Gastrocnemius medialis (tissue), 4 donors: ENCODE data around the gene ADAR.

Source experiments
- CTCF ChIP-seq, 5 experiments: fragments of 450-650 bp in 3 of 5; fragments of 200-600 bp in 2 of 5; sonication (generic) in 2 of 5; IDR thresholded peaks in 4 of 5; conservative IDR thresholded peaks in 1 of 5; 1 replicate in 4 of 5; 2 replicates in 1 of 5; pipeline ENCODE4 v1.5.1; 2016 to 2019; ENCODE audit warnings: antibody characterized with exemption in 5 of 5, mild to moderate bottlenecking in 3 of 5, moderate library complexity in 3 of 5
- POLR2A ChIP-seq, 2 donors: fragments of 450-650 bp; IDR thresholded peaks; one replicate each; pipeline ENCODE4 v1.6.1; 2017; ENCODE audit warnings: antibody characterized with exemption in 2 of 2, mild to moderate bottlenecking in 2 of 2, moderate library complexity in 2 of 2

DNA sequence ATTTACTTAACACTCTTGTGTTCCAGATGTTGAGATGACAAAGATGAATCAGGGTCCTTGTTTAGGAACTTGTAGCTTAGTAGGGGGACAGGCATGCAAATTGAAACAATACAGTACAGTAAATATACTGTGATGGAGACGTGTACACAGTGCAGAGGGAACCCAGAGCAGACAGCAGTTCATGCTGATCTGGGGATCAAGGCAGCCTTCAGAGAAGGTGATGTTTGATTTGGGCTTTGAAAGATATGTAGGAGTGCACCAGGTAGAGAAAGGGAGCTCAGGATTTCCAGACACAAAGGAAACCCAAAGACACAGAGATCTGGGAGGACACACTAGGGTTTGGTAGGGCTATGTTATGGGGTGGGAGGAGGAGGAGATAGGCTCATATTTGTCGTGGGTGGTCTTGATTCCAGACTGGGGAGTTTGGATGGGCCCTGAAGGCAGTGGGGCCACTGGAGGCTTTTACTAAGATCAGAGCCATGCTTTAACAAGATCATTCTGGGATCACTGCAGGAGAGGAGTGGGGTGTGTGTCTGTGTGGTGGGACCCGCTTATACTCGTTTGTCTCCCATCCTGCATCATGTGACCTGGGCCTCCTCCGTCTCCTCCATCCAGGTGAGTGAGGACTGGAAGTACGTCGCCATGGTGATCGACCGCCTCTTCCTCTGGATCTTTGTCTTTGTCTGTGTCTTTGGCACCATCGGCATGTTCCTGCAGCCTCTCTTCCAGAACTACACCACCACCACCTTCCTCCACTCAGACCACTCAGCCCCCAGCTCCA lies 32.6 kb downstream of the ADAR start:
- TF ChIP-seq CTCF (IDR thresholded peaks at IDR 0.05 in 4 of 5, conservative IDR thresholded peaks at IDR 0.05 in 1 of 5): no peak
- TF ChIP-seq POLR2A (IDR thresholded peaks at IDR 0.05): no peak
